DMS114 treated with DMSO at 0.1 percent for 48 hours (cell line): ENCODE measurements around the gene PTPRS.
"Not testable (repeated sequence)": the region's sequence is repeated elsewhere in the genome, so short reads cannot be mapped to it uniquely, and the experiment has no call there.

Source experiments
- DNase-seq: peaks from one replicate; lab custom pipeline; 2025; ENCODE audit not compliant: unreplicated experiment; lab: John Stamatoyannopoulos, UW

PTPRS gene

DNA sequence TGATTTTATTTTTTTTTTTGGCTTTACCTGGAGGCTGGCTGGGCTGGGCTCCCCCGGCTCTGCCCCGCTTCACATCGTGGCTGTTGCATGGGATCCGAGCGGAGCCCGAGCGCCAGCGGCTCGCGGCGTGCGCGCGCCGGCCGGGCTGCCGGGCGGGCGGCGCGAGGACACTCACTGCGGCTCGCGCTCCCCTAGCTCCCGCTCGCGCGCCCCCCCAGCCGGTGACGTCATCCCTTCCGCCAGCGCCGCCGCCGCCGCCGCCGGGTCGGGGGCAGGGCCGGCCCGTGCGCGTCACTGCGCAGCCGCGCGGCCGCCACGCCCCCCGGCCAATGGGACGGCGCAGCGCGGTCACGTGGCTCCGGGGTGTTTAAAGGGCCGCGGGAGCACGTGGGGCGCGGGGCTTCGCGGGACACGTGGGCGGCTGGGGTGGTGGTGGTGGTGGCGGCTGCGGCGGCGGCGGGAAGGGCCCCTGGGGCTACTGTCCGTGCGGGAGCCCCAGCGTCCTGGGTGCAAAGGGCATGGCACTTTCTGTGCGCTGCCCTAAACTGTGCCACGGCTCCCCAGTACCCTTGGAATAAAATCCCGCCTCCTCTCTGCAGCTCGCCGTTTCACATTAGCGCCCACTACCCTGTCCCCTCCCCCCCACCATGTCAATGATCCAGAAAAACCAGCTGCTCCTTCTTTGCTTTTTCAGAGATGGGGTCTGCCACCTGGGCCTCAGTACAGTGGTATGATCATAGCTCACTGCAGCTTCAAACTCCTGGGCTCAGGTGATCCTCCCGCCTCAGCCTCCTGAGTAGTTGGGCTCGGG lies at the start of gene PTPRS:
Gene PTPRS (minus strand): TSS at position 176 of the 811 bp plus-strand sequence. CDS start 54,672 bp downstream, outside the sequence.
- DNase-seq, result peak; percentile 48

DNA sequence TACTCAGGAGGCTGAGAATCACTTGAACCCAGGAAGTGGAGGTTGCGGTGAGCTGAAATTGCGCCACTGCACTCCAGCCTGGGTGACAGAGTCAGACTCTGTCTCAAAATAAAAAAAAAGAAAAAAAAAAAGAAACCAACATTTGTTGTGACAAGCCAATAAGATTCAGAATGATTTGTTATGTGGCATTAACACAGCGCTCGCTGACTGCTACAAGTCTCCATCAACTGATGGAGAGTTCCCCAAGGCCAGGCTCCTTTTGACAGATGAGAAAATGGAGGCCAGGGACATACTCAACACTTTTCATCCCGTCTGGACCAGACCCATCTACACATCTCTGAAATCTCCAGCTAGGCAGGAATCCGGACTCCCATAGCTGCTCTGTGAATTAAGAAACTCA lies 48.7 kb upstream of the PTPRS start:
- DNase-seq, result no peak

- DNase-seq, result no peak
Measured at GRCh38 chr19:5387472-5387871, 46.9 kb upstream of the PTPRS start.

DNA sequence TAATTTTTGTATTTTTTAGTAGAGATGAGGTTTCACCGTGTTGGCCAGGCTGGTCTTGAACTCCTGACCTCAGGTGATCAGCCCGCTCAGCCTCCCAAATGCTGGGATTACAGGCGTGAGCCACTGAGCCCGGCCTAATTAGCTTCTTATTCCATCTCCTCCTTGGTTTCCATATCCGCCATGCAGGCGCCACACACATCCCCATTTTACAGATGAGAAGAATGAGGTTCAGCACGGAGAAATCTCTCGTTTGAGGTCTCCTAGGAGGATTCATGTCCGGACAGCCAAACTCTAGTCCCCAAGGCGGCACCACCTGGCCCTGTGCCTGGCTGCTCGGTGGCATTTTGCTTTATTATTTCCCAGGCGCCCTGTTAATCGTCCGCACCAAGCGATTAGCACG lies 46.2 kb upstream of the PTPRS start:
- DNase-seq, result no peak

DNA sequence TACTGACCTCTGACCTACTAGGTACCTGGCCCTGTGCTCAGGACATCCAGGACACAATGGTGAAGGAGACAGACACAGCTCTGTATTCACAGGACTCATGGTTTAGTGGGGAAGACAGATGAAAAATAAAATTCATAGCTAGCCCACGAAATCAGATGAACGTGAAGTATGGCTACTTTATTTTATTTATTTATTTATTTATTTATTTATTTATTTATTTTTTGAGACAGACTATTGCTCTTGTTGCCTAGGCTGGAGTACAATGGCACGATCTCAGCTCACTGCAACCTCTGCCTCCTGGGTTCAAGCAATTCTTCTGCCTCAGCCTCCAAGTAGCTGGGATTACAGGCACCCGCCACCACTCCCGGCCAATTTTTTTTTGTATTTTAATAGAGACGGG lies 40.6 kb upstream of the PTPRS start:
- not testable (repeated sequence) for DNase-seq

DNA sequence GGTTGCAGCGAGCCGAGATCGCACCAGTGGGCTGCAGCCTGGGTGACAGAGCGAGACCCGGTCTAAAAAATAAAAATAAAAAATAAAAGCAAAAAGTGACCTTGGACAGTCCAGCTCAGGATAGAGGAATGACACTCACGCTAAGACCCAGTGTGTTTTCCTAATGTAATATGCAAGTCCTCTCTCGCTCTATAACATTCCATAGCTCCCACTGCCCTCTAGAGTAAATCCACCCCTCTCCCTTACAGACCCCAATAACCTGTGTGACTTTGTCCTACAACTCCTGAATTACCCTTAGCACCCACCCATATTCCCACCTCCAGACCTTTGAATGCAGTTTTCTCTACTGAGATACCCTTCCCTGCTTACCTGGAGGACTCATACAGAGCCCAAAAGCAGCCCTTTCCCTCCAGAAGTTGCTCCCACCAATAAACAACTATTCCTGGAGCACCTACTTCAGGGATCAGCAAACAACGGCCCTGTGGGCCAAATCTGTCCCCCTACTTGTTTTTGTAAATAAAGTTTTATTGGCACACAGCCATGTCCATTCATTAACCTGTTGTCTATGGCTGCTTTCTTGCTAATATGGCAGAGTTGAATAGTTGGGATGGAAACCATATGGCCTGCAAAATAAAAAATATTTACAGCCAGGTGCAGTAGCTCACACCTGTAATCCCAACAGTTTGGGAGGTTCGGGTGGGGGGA lies 39.8 kb upstream of the PTPRS start:
- DNase-seq, result no peak

- no peak for DNase-seq
Measured at GRCh38 chr19:5376928-5377327, 36.3 kb upstream of the PTPRS start.

GRCh38 chr19:5372572-5373200 lies 32.1 kb upstream of the PTPRS start:
- no peak for DNase-seq

DNA sequence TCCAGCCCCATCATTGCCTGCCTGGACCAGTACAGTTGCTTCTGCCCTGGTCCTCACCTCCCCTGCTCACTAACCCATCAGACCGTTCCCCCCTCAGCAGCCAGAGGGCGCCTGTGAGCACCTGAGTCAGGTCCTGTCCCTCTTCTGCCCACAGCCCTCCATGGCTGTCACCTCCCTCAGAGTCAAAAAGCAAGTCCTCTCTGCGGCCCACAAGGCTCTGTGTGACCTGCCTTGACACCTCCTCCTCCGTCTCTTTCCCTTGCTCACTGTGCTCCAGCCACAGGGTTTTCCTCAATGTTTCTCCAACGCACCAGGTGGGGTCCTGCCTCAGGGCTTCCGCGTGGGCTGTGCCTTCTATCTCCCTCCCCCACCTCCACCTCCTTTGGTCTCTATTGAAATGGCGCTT lies 29.4 kb upstream of the PTPRS start:
- DNase-seq, result no peak

- no peak for DNase-seq
Measured at GRCh38 chr19:5369304-5369703, 28.7 kb upstream of the PTPRS start.

DNA sequence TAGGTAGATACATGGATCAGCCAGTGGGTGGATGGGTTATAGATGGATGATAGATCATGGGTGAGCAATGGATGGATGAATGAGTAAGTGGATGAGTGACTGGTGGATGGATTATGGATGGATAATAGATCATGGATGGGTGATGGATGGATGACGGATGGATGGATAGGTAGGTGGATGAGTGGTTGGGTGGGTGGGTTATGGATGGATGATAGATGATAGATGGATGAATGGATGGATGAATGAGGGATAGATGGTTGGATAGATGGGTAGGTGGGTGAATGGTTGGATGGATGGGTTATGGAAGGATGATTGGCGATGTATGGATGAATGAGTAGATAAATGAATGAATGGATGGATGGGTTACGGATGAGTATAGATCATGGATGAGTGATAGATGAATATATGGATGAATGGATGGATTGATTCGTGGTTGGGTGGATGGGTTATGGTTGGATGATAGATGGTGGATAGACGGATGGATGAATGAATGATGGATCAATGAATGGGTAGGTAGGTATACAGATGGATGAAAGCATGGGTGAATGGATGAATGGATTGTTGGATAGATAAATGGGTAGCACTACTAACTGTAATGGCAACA lies 27.0 kb upstream of the PTPRS start:
- no peak for DNase-seq

GRCh38 chr19:5365905-5366304 lies 25.3 kb upstream of the PTPRS start:
- no peak for DNase-seq

- no peak for DNase-seq
Measured at GRCh38 chr19:5364674-5365073, 24.1 kb upstream of the PTPRS start.

DNA sequence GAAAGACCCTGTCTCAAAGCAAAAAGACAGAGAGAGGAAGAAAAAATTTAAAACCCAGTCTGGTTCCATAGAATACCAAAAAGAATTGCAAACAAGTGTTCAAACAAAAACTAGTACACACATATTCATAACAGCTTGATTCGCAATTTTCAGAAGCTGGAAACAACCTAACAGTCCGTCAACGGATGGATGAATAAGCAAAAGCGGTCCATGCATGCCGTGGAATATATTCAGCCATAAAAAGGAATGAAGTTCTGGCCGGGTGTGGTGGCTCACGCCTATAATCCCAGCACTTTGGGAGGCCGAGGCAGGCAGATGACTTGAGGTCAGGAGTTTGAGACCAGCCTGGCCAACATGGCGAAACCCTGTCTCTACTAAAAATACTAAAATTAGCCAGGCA lies 21.2 kb upstream of the PTPRS start:
- not testable (repeated sequence) for DNase-seq

DNA sequence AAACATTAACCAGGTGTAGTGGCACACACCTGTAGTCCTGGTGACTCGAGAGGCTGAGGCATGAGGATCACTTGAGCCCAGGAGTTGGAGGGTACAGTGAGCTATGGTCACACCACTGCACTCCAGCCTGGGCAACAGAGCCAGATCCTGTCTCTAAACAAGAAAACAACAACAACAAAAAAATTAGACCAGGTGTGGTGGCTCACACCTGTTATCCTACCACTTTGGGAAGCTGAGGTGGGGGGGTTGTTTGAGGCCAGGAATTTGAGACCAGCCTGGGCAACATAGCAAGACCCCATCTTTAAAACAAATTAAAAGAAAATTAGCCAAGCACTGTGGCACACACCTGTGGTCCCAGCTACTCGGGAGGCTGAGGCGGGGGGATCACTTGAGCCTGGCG lies 20.8 kb upstream of the PTPRS start:
- DNase-seq, result no peak

GRCh38 chr19:5360003-5360780 lies 19.6 kb upstream of the PTPRS start:
- no peak for DNase-seq

GRCh38 chr19:5358173-5358800 lies 17.7 kb upstream of the PTPRS start:
- no peak for DNase-seq

DNA sequence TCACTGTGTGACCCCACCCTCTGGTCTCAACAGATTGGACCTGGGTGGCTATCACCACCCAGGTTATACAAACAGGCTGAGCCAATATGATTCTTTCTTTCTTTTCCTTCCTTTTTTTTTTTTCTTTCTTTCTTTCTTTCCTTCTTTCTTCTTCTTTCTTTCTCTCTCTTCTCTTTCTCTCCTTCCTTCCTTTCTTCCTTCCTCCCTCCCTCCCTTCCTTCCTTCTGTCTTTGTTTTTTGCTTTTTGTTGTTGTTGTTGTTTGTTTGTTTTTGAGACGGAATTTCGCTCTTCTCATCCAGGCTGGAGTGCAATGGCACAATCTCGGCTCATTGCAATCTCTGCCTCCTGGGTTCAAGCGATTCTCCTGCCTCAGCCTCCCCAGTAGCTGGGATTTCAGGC lies 17.0 kb upstream of the PTPRS start:
- DNase-seq, result no peak

- DNase-seq, result no peak
Measured at GRCh38 chr19:5356918-5357317, 16.3 kb upstream of the PTPRS start.

DNA sequence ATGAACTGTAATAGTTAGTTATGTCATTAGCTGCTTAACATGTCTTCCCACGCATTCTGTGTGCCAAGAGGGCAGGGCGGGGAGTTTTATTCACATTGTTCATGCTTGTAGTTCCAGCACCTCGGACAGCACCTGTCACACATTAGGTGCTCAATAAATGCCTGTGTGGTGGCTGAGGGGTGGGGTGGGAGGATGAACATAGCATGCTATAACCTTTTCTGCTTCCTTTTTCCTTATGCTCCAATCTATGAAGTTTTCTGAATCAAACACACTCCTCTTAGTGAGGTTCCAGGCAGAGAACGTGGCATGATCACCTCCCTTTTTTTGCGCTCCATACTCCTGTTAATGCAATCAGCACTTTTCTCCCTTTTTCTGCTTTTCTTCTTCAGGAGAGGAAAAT lies 15.8 kb upstream of the PTPRS start:
- DNase-seq, result no peak
